Inflammatory macrophage treated with lipopolysaccharide for 4 hours (primary cell): ENCODE results near the gene MSANTD2.

Source experiments
- DNase-seq: peaks from one replicate; pipeline ENCODE4 v3.0.0-alpha.2; 2020

MSANTD2 gene

DNA sequence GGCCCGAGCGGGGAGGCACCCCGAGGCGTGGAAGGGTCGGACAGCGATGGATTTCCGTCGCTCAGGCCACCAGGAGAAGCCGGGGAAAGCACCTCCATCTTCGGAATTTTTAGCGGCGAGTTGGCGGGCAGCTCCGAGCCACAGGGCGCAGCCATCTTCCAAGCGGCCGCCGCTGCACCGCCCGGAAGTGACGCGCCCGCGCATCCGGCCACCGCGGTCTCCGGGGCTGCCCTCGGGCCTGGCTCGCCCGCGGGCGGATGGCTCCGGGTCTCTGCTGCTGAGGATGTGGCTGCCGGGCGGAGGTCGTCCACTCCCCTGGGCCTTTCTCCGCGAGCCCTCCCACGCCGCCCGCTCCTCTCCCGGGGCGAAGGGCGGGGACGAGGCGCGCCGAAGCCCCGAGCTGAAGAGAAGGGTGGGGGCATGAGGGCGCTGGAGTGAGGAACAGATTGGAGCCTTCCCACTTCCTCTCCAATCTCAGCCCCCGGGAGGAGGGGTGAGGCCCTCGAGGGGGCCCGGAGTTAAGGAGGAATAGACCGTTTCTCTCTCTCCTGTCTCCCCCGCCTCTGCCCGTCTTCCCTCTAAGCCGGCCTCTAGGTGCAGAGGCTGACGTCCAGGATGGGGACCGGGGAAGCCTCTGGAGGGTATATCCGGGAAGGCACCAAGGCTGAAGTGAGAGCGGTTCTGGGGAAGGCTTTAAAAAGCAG, at the start of gene MSANTD2:
Gene MSANTD2 (minus strand): TSS at position 181 of the 704 bp plus-strand sequence. CDS start 26 bp downstream, at position 155.
- peak; percentile 81 for DNase-seq

DNA sequence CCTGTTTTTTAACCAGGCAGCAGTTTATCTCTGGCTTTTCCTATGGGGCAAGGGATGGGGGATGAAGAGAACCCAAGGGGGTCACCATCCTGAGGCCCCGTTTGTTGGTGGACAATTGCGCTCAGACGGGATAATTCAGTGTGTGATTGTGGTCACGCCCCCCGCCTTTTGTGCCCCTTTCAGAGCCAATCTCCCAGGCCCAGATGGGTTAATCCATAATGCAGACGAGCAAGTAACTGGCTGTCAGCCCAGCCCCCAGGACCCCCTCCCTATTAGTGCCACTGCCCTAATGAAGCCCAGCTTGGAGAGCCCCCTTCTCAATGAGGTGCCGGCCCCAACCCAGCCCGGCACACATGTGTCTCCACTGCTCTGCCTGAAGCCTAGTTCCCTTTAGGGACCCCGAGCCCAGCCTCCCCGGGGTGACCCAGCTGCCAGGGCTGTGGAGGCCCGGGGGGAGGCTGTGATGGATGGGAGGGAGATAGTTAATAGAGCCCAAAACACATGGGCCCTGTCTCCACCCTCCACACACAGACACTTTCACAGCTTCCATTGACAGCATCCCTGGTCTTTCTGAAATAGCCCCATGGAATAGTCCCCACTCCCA, 46.0 kb upstream of the MSANTD2 start:
- no peak for DNase-seq

DNA sequence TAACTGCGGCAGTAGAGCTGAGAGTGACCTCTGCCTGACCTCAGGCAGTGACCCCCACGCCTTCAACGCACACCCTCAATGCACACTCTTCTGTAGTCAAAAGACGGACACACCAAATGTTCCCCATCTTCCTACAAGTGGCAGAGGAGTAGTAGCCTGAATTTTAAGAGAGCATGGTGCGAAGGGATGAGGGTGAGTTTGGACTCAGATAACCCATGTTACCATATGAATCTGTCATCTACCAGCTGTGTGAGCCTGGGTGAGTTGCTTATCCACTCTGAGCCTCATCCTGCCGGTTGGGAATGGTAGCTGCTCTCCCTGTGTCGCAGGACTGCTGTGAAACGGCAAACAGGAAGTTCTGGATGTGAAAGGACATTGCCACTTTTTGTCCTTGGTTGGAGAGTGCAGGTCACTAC, 44.5 kb upstream of the MSANTD2 start:
- no peak for DNase-seq

DNA sequence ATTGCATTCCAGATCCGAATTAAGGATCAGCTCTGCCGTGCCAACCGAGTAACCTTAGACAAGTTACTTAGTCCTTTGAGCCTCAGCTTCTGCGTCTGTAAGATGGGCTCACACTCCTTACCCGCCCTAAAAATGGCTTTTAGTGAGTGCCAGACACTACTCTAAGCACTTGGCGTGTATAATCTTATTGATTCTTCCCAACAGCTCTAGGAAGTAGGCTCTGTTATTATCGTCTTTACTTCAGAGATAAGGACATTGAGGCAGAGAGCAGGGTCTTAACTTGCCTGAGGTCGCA, 43.4 kb upstream of the MSANTD2 start:
- DNase-seq, result no peak

DNA sequence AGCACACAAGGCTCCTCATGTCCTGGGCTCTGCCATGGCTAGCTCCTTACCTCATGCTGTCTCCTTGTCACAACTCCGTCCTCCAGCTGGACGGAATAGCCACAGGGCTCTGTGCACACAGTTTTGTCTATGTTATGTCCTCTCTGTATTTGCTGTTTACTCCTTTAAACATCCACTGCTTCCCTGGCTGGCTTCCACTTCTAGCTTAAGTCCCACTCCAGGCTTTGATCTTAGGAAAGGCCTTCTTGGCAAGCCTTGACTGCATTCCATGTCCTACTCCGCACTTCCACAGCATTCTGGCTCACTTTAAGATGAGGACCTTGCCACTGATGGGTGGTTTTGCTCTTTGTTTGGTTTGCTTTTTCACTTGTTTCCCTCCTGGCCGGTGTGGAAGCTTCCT, 42.1 kb upstream of the MSANTD2 start:
- DNase-seq, result no peak

DNA sequence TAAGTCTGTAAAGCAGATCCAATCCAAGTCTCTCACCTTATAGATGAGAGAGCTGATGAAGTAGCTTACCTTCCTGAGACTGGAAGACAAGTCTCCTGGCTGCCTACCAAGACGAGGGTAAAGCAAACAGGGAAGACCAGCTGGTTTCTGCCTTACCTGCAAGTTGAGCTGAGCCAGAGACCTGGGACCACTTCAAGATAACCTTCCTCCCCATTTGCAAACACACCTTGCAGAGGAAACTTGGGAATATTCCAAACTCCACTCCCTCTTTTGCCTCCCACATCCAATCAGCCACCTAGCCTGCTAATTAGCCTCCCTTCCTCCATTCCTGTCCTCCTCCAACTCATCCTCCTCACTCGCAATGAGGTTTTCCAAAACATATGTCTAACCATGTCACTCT, 41.6 kb upstream of the MSANTD2 start:
- no peak for DNase-seq

DNA sequence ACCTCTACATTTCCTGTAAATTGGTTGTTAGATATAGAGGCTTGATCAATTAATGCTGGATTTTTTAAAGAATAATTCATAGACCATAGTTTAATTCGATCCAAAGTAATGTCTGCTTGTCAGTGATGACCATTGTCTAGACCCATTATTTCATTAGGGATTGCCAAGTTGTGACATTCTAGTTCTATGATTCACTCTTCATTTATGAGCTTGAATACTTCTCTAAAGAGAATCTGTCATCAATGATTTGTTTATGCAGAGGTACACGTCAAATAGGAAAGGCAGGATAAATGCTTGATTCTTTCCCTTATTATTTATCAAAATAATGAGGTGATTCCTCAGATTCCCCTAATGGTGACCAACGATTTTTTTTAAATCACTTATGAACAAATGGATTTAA, 41.0 kb upstream of the MSANTD2 start:
- no peak for DNase-seq

DNA sequence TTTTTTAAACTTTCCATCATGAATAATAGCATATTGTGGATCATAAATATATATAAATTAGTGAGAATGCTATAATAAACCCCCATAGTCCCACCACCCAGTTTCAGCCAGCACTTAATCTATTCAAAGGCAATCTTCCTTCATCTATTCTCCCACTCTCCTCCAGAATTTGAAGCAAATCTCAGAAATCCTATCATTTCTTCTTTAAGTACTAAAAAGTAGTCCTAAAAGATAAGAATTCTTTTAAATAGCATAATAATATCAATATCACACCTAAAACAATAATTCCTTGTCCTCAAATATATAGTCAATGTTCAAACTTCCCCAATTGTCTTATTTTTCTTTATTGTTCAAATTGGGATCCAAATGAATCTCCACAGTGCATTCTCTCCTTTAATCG, 40.5 kb upstream of the MSANTD2 start:
- DNase-seq, result no peak

DNA sequence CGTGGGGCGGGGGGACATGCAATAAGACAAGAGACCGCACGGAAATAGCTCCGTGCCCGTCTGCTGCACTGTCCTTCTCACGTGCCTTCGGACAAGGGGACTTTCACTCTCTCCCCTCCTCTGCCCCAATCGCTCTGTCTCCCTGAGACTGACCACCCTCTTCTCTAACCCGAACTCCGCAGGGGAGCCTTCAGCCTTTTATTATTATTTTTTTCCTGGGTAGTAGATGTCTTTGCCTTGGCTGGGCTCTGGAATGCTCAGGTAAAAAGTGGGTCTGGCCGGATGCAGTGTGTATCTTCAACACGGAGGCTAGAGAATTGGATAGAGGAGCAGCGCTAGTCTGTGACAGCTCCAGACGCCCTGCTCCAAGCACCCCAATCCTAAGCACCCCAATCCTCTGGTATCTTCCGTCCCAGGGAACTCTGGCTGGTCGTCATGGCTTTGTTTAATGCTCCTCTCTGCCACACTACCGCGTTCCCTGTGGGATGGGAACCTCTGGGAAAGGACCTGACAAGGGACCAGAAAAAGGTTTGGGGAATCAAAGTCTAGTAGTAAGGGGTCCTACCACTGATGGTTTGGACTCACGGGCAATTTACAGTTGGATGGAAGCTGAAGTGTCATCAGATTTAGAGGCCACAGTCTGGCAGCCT, 39.9 kb upstream of the MSANTD2 start:
- DNase-seq, result no peak

DNA sequence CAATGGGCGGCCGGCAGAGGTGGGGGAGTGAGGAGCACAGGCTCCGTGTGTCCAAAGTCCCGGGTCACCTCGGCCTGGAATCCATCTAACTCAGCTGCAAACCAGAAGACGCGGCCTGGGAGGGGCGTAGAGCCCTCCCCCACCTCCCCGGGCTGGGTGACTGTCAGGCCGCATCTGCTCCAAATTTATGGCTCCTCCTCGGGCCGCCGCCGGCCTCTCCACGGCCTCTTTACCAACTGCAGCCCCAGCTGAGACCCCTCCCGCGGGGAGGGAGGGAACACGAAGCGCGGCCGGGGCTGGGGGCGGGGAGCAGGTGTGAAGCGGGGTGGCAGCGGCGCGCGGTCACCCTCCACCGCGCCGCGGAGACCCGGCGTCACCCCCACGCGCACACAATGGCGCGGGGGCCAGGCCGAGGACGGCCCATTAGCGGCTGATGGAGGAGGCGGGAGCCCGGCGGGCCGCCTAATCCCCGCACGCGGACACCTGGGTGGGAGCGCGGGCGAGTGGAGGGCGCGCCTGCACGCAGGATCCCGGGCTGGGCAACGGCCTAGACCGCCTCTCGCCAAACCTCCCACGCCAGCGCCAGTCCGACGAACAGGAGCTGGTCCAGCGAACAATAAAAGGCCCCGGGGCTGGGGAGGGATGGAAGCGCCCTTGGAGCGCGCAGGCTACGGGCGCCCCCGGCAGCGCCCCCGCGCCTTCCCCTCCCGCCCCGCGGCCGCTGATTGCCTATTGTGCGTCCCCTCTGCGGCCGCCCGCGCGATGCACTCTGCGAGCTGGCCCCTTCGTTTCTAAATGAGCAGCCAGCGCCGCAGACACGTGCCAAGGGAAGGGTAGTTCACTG, 39.1 kb upstream of the MSANTD2 start:
- DNase-seq, result no peak

DNA sequence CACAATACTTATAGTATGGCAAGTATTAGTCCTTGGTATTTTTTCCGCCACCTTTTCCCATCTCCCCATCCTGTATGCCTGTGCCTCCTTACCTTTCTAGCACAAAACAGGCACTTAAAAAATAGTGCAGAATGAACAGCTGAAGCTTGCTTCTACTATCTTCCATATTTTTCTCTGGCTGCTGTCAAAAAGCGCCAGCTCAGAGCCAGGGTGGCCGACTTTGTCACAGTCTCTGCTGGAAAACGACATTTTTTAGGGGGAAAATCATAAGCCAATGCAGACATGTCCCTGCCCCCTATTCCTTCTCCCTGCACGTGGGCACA, 38.6 kb upstream of the MSANTD2 start:
- DNase-seq, result no peak

DNA sequence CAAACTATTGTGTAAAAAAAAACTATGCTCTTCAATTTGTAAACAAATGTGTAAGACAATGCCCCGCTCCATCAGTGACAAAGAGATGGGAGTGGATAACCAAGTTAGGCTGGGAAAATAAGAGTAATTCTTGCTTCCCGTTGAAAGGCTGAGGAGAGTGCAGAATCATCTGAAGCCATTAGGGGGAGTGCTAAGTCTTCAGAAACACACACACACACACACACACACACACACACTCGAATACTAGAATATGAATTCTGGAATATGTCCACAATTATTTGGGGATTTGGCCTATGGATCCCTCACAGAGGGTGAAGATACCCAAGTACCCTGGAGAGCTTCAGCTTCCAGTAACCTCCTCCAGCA, 37.3 kb upstream of the MSANTD2 start:
- DNase-seq, result peak; percentile 73

DNA sequence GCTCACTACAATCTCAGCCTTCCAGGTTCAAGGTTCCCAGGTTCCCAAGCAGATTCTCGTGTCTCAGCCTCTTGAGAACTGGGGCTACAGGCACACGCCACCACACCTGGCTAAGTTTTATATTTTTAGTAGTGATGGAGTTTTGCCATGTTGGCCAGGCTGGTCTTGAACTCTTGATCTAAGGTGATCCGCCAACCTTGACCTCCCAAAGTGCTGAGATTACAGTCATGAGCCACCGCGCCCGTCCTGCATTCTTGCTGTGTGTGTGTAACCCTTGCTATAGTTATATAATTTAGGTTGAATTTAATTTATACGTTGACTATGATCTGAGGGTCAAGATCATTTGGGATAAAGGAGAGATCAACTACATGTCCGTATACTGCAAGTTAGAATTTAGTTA, 35.7 kb upstream of the MSANTD2 start:
- DNase-seq, result no peak

DNA sequence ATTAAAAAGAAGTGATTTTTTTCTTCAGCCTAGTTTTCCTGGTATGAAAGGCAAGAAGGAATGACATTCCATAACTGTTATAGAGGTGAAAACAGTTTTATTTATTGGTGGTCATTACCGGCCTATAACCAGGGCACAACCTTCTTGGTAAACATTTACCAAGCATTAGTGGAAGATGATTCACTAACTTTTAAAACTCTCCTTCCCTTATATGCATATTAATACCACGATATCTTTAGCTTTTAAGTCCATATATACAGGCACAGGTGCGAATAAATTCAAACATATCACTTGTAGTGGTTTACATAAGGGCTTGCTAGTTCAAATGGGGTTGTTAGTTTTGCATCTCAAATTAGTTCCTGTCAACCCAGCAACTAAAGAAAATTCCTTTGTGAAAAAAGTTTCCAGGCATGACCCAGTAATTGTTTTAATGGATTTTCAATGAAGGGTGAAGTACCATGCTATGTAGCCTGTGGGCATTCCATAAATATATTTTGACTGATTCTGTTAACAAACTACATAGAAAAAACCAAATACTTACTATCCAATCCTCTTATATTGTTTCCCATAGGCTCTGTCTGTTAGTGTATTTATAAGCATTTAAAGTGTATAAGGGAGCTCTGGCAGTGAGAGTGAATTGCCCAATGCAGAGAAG, 34.4 kb upstream of the MSANTD2 start:
- no peak for DNase-seq

DNA sequence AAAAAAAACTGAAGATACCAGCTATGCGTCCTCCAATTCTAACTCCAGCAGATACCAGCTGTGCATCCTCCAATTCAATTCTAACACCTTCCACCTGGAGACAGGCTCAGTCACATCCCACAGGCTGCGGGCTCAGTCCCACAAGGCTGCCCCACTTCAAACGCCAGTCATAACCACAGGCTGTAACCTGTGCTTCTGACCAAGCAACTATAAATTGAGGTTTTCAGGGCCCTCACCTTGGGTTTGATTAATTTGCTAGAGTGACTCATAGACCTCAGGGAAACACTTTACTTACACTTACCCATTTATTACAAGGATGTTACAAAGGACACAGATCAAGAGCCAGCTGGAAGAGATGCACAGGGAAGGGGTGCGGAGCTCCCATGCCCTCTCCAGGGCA, 32.4 kb upstream of the MSANTD2 start:
- DNase-seq, result no peak

DNA sequence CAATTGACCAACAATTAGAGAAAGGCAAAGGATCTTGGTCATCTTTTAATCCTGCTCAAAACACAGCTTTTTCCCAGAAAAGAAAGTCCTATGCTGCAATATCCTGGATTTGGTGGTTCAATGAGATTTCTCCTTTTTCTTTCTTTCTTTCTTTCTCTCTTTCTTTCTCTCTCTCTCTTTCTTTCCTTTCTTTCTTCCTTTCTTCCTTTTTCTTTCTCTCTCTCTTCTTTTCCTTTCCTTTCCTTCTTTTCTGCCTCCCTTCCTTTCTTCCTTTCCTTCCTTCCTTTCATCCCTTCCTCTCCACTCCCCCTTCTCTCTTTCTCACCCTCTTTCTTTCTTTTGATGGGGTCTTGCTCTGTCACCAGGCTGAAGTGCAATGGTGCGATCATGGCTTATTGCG, 31.7 kb upstream of the MSANTD2 start:
- DNase-seq, result no peak

DNA sequence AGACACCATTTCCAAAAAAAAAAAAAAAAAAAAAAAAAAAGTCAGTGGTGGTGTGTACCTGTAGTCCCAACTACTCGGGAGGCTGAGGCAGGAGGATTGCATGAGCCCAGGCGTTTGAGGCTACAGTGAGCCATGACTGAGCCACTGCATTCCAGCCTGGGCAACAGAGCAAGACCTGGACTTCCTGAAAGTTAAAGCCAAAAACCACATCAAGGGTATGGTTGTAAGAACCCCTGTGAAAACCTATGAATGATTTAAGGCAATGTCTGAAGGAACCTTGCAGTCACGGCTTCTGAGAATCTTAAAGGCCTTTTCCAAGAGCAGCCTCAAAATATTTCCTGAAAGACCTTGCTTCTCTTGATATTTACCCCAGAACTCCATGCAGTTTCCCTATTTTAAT, 30.5 kb upstream of the MSANTD2 start:
- DNase-seq, result no peak

DNA sequence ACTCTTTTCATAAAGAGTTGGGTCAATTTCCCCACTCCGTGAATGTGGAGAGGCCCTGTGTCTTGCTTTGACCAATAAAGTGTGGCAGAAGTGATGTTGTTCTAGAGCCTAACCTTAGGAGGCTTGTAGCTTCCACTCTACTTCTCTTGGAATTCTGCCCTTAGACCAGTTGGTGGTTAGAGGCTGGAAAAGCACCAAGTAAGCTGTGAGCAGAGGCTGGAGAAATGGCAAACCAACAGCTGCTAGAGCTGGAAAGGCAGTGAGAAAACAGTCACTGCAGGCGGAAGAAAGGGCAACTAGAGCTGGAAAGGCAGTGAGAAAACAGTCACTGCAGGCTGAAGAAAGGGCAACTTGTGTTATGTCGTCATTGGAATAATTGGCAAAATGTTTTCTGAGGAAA, 29.8 kb upstream of the MSANTD2 start:
- no peak for DNase-seq

DNA sequence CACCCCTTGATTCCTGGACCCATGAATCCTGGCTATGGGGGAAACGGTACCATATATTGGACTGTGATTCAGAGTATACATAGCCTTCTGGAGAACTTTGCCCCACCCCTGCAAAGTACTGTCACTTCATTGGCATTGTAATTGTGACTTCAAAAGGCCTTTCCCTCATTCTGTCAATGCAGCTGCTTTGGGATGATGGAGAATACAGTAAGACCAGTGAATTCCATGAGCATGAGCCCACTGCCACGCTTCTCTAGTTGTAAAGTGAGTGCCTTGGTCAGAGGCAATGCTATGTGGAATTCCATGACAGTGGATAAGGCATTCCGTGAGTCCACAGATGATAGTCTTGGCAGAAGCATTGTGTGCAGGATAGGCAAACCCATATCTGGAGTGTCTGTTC, 25.7 kb upstream of the MSANTD2 start:
- DNase-seq, result no peak

DNA sequence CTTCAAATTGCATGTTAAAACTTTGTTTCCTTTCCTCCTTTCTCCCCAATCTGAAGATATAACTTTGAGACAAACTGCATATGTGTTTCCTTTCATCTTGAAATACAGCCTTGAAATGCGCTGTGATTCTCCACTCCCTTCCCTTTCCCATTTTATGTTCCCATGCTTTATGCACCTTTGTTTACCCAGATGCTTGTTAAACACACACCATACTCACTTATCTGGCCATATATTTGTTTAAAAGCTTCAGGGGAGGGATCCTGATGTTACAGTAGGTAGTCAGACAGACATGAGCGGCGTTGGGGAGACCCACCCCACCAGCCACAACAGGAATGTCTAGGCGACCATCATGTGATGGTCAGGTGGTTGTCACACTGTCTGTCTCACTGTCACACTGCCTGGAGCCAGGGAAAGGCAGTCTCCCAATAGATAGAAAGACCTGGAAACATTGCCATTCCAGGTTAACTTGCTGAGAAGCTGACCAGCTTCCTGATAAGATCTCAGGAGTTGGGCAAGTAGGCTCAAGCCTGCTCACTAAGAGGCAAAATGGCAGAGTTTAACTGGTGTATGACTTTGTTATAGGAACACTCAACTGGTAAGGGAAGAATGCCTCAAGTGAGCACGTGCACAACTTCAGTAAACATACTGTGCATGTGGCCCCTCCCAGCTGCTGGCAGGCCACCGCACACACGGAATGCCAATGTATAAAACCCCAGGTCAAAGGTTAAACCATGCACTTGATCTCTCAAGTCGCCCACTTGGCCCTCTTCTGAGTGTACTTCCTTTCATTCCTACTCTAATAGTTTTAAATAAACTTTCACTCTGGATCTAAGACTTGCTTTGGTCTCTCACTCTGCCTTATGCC, 23.5 kb upstream of the MSANTD2 start:
- no peak for DNase-seq

DNA sequence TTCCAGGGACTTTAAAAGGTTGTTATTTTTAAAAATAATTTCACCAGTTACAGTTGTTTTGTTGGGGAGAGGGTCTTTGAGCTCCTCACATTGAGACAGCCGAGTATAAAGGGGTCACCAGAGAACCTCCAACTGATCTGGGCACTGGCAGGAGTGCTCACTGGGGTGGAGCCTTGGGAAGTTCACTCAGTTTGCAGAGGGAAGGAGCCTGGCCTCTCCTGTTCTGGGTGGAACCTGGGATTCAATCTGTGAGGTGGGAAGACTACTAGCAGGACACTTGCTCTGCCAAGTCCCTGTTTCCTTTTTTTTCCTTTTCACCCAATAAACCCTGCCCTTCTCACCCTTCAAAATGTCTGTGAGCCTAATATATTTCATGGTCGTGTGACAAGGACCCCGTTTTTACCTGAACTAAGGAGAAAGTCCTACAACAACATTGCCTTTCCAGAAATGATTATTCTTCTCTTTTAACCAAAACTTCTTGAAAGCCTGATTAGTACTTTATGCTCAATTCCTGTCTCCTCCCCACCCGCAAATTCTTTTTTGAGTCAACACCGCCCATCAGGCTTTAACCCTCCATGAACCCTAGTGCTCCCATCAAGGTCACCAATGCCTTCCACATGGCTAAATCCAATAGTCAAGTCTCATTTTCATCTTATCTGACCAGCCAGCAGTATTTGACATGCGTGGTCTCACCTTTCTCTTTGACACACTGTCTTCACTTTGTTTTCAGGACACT, 22.0 kb upstream of the MSANTD2 start:
- DNase-seq, result no peak

DNA sequence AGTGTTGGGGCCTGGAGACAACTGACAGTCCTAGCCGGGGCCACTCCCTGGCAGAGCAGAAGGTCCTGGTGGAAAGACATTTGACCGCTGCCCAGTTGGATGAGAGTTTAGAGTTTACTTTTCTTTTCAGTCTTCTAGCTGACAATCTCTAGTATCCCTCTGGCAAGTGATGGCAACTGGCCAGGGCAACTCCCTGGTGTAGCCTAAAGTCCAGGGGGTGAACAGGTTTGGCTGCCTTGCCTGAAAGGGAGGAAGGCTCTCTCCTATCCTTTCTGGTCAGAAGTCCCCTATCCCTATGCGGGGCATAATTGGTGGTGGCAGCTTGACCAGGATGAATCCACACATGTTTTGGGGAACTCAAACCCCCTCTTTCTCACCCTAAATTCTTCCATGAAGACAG, 16.8 kb upstream of the MSANTD2 start:
- DNase-seq, result no peak
